Omental fat pad (tissue), 4 donors: ENCODE data around the gene FCER2. TPM values are rescaled to one million over a fixed set of nuclear protein-coding genes. Genes with fewer than 3 reads are reported as not detected.
"Not testable (repeated sequence)": the region's sequence is repeated elsewhere in the genome, so short reads cannot be mapped to it uniquely, and the experiment has no call there.

Source experiments
- ATAC-seq: fragments of 150-250 bp; one replicate; pipeline ENCODE4 v1.9.1; 2016; ENCODE audit warnings: mild to moderate bottlenecking, moderate library complexity; ENCODE audit not compliant: low FRiP score
- DNase-seq: peaks from one replicate; pipeline ENCODE4 v3.0.0-alpha.2; 2019; ENCODE audit warnings: low spot score
- CTCF ChIP-seq, 3 donors: fragments of 450-650 bp; IDR thresholded peaks; one replicate each; pipeline ENCODE4 v1.5.1; 2016 to 2017; ENCODE audit warnings: antibody characterized with exemption in 3 of 3, mild to moderate bottlenecking in 3 of 3, moderate library complexity in 2 of 3
- total RNA-seq, 4 donors: library from RNA; depleted of rRNA; stranded (reverse); fragments of >200 nt; gene quantifications; one replicate each; pipeline ENCODE4 v1.1.0, GENCODE V29; 2016

Gene FCER2
- total RNA-seq, 4 donors from 2014 or later, result 0.65 to 1.8 (median 1.0) TPM

GRCh38 chr19:7645163-7645562 lies 56.8 kb downstream of the FCER2 start:
- no peak for DNase-seq
- ATAC-seq, result peak; percentile 29
- TF ChIP-seq CTCF (IDR thresholded peaks at IDR 0.05), result no peak

GRCh38 chr19:7644550-7644877 lies 57.4 kb downstream of the FCER2 start:
- no peak for ATAC-seq
- TF ChIP-seq CTCF (IDR thresholded peaks at IDR 0.05), result no peak
- DNase-seq, result no peak

GRCh38 chr19:7643629-7644549 lies 58.0 kb downstream of the FCER2 start:
- not testable (repeated sequence) for DNase-seq, ATAC-seq

- no peak for DNase-seq
- no peak for TF ChIP-seq CTCF (IDR thresholded peaks at IDR 0.05)
- ATAC-seq, result no peak
Observed at GRCh38 chr19:7643031-7643415, 58.9 kb downstream of the FCER2 start.

GRCh38 chr19:7642295-7643030 lies 59.5 kb downstream of the FCER2 start:
- DNase-seq (no peak), ATAC-seq (no peak)
- TF ChIP-seq CTCF (IDR thresholded peaks at IDR 0.05), result no peak

GRCh38 chr19:7641290-7642276 lies 60.3 kb downstream of the FCER2 start:
- no peak for TF ChIP-seq CTCF (IDR thresholded peaks at IDR 0.05)
- ATAC-seq (no peak), DNase-seq (no peak)

GRCh38 chr19:7640803-7641202 lies 61.1 kb downstream of the FCER2 start:
- ATAC-seq (no peak), DNase-seq (no peak)
- no peak for TF ChIP-seq CTCF (IDR thresholded peaks at IDR 0.05)
